Kidney epithelial cell (primary cell): ENCODE results near the gene CYP2C9. TPM values are rescaled to one million over a fixed set of nuclear protein-coding genes. Genes with fewer than 3 reads are reported as not detected.

ENCODE experiments used
- DNase-seq: peaks from one replicate; pipeline ENCODE4 v3.0.0-alpha.2; 2010; ENCODE audit warnings: low read depth
- H3K27me3 ChIP-seq: 2 replicates; pipeline ENCODE4 v1.6.0; 2011; ENCODE audit warnings: low read length; ENCODE audit not compliant: control insufficient read depth, insufficient read depth
- H3K36me3 ChIP-seq: 2 replicates; pipeline ENCODE4 v1.5.1; 2011; ENCODE audit warnings: low read length; ENCODE audit not compliant: control insufficient read depth, insufficient read depth
- H3K4me3 ChIP-seq: 2 replicates; pipeline ENCODE4 v1.5.1; 2011; ENCODE audit warnings: low read depth, mild to moderate bottlenecking, control low read depth, low read length
- total RNA-seq: library from RNA; depleted of rRNA; stranded (reverse); fragments of >200 nt; gene quantifications from 2 replicates; pipeline ENCODE4 v1.2.3, GENCODE V29; 2015
- TF ChIP-seq, protein P1 (sequence below): IDR thresholded peaks from 2 replicates; pipeline ENCODE4 v1.5.1; 2011; ENCODE audit warnings: mild to moderate bottlenecking, moderate library complexity, low read length, control low read depth, inconsistent platforms; ENCODE audit not compliant: insufficient read depth, poor library complexity, severe bottlenecking

The CYP2C9 gene
- total RNA-seq, 1 donor from 2014 or later: not detected

DNA sequence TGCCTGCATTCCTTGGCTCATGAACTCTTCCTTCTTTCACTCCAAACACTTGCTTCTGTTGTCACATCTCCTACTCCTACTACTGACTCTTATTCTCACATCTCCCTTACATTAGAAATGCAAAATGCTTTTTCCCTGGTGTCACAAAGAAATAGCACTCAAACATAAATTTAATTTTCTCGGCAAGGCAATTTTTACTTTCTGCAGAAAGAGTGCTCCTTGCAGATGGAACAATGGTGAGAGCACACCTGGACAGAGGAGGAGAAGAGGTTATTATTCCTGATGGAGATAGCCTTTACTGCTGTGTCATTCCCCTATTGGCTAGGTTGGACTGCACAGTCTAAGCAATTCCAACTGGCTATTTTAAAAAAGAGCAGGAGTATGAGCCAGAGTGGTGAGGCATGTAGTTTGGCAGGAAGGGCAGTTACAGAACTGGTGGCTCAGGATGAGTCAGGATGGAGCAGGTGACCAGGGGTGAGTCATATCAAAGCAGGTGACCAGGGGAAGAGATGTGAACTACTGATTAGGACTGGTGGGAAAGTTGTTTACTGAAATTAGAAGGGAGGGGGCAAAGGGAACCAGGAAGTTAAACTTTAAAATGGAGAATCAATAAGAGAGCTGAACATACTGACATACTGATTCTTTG, 52.9 kb downstream of the CYP2C9 start:
- no peaks in the 10 kb centered on the region for H3K27me3 ChIP-seq
- no peak for DNase-seq
- TF ChIP-seq, protein P1, sequence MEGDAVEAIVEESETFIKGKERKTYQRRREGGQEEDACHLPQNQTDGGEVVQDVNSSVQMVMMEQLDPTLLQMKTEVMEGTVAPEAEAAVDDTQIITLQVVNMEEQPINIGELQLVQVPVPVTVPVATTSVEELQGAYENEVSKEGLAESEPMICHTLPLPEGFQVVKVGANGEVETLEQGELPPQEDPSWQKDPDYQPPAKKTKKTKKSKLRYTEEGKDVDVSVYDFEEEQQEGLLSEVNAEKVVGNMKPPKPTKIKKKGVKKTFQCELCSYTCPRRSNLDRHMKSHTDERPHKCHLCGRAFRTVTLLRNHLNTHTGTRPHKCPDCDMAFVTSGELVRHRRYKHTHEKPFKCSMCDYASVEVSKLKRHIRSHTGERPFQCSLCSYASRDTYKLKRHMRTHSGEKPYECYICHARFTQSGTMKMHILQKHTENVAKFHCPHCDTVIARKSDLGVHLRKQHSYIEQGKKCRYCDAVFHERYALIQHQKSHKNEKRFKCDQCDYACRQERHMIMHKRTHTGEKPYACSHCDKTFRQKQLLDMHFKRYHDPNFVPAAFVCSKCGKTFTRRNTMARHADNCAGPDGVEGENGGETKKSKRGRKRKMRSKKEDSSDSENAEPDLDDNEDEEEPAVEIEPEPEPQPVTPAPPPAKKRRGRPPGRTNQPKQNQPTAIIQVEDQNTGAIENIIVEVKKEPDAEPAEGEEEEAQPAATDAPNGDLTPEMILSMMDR: no peak

DNA sequence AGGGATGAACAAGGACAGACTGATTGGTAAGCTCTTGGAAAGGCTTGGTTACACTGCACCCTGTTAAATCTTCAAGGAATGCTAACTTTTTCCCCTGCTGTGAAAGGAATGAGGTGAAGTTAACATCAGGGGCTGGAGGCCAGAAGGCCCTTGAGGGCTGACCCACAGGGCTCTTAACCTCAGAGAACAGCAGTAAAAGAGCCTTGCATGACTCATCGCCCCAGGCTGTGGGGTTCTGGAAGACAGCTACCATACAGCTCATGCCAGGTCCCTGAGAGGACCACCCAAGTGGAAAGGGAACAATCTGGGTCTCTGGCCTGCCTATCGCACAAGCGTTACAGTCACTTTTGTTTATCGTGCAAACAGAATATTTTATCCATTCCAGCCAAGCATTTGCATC, 54.4 kb downstream of the CYP2C9 start:
- TF ChIP-seq, protein P1: no peak
- no peaks in the 10 kb centered on the region for H3K27me3 ChIP-seq
- no peaks in the 10 kb centered on the region for H3K36me3 ChIP-seq
- H3K4me3 ChIP-seq: no peak overlapping the region
- no peak for DNase-seq

More for the DNA sequence above, 52.9 kb downstream of the CYP2C9 start:
- Histone ChIP-seq H3K36me3 (no peaks in the 10 kb centered on the region), H3K4me3 (no peak overlapping the region)

DNA sequence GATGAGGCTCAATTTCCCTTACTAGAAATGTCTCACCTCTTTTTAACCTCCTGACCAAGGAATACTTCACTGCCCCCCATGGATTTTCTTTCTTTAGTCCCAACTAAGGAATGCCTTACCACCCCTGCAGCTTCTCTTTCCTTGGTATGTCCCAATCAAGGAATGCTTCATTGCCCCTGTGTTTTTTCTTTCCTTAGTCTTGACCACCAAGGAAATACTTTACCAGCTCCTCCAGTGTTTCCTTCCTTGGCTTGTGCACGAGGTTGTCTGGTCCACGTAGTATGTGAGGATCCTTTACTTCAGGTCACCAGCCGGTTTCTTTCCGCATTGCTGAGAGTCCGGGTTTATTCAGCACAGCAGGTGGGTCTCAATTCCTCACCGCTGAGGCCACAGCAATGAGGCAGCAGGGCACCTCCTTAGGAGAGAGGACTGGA, 59.3 kb downstream of the CYP2C9 start:
- no peak for DNase-seq
- TF ChIP-seq, protein P1: no peak
- no peaks in the 10 kb centered on the region for H3K27me3 ChIP-seq
- no peaks in the 10 kb centered on the region for H3K36me3 ChIP-seq
- no peak overlapping the region for H3K4me3 ChIP-seq

DNA sequence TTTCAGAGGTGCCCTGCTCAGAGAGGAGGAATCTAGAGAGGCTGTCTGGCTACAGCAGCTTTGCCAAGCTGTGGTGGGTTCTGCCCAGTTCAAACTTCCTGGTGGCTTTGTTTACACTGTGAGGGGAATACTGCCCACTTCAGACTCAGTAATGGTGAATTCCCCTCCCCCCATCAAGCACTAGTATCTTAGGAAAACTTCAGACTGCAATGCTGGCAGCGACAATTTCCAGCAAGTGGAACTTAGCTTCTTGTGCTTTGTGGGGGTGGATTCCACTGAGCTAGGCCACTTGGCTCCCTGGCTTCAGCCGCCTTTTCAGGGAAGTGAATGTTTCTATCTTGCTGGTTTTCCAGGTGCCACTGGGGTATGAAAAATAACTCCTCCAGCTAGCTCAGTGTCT, 88.0 kb downstream of the CYP2C9 start:
- H3K27me3 ChIP-seq: no peaks in the 10 kb centered on the region
- TF ChIP-seq, protein P1: no peak
- H3K4me3 ChIP-seq: no peak overlapping the region
- DNase-seq: no peak
- no peaks in the 10 kb centered on the region for H3K36me3 ChIP-seq

DNA sequence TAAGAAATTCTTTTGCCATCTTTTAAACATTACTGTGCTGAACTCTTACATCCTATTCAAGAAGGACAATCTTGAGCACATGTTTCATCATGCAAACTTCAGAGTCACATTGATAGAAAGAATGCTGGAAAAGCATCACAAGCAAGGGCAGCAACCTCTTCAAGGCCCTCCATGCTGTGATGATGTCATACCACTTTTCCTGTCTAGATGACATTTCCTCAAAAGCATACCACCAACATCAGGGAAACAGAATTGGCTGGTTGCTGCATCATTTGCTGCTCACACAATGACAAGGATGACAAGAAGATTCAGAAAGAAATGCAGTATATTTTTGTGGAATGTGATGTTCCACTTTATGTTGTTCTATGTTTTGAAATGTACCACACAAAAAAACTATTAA, 93.2 kb downstream of the CYP2C9 start:
- DNase-seq: no peak
- no peak overlapping the region for H3K4me3 ChIP-seq
- H3K36me3 ChIP-seq: no peaks in the 10 kb centered on the region
- H3K27me3 ChIP-seq: peaks cover 2% of the 10 kb centered on the region
- TF ChIP-seq, protein P1: no peak

DNA sequence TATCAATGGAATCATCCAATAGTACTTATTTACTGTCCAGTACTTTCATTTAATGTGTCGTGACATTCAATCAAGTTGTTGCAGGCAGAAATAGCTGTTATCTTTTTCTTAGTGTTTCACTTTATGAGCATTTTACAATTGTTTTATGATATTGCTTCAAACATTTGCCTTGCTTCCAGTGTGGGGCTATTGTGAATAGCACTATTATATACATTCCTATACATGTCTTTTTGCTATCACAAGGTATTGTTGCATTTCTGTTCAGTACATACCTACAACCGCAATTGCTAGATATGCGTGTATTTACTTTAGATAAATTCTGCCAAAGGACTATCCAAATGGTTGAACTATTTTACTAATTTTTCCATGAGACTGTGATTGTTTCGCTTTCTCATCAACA, 95.9 kb downstream of the CYP2C9 start:
- TF ChIP-seq, protein P1: no peak
- H3K4me3 ChIP-seq: no peak overlapping the region

More for the DNA sequence above, 95.9 kb downstream of the CYP2C9 start:
- no peaks in the 10 kb centered on the region for H3K36me3 ChIP-seq
- peaks cover 2% of the 10 kb centered on the region for H3K27me3 ChIP-seq
- DNase-seq: no peak
